DMS79 treated with DMSO at 0.1 percent for 48 hours (cell line): Measurements from ENCODE around the gene C8A.

ENCODE experiments used
- DNase-seq: peaks from one replicate; lab custom pipeline; 2025; lab: John Stamatoyannopoulos, UW

The C8A gene

GRCh38 chr1:56967355-56967754, 112.8 kb downstream of the C8A start:
- no peak for DNase-seq
